Hippocampal formation (tissue), 2 donors: Measurements from ENCODE around the gene TBC1D20.

Experiments
- DNase-seq, 2 donors: peaks; one replicate each; lab custom pipeline; 2025; lab: John Stamatoyannopoulos, UW

TBC1D20 gene

DNA sequence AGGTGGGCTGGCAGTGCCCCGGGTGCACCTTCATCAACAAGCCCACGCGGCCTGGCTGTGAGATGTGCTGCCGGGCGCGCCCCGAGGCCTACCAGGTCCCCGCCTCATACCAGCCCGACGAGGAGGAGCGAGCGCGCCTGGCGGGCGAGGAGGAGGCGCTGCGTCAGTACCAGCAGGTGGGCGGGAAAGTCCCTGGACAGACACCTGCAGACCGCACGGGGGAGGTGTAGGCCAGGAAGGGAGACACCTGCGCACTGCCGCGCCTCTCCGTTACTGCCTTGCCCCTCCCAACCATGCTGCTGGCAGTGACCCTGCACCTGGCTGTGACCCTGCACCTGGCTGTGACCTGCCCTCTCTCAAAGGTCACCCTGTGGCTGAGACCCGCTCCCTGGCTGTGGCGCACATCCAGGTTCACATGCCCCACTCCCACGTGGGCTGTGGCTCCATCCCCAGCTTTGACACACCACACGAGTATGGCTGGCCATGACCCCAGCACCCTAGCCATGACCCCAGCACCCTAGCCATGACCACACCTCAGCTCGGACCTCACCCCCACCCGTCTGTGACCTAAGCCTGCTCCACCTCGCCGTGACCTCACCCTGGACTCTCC, 42.7 kb downstream of the TBC1D20 start:
- no peak for DNase-seq

DNA sequence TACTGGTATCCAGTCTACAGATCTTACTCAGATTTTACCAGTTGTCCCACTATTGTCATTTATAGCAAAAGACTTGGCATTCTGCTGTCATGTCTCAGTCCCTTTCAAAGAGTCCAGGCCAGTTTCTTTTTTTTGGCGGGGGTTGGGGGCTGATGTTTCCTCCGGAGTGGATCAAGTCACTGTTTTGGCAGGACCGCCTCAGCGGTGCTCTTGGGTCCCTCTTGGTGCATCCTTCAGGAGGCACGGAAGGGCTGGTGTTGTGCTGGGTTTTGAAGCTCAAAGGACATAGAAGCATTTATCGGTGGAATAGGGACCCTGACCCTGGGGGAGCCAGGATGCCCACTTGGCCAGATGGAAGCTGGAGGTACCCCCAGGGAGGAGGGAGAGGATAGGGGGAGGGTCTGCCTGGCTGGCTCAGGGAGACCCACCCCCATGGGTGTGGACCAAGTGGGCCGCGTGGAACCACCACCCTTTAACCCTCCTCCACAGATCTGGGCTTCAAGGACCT, 43.4 kb downstream of the TBC1D20 start:
- DNase-seq, result no peak

DNA sequence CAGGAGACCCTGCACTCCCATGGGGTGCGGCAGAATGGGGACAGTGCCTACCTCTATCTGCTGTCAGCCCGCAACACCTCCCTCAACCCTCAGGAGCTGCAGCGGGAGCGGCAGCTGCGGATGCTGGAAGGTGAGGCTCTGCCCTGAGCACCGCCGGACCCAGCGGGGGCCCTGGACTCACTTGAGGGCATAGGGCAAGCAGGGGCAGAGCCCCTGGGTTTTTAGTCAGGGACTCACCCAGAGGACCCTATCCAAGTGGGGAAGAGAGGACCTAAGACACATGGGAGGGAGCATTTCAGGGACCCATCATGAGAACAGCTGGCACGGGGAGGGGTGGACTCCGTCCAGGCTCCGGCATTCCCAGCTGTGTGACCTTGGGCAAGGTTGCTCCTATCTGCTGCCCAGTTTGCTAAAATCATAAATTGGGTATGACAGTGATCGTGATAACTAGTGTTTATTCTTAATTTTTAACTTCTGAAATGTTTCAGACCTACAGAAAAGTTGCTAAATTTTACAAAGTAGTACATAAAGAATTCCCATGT, 44.5 kb downstream of the TBC1D20 start:
- DNase-seq, result no peak

DNA sequence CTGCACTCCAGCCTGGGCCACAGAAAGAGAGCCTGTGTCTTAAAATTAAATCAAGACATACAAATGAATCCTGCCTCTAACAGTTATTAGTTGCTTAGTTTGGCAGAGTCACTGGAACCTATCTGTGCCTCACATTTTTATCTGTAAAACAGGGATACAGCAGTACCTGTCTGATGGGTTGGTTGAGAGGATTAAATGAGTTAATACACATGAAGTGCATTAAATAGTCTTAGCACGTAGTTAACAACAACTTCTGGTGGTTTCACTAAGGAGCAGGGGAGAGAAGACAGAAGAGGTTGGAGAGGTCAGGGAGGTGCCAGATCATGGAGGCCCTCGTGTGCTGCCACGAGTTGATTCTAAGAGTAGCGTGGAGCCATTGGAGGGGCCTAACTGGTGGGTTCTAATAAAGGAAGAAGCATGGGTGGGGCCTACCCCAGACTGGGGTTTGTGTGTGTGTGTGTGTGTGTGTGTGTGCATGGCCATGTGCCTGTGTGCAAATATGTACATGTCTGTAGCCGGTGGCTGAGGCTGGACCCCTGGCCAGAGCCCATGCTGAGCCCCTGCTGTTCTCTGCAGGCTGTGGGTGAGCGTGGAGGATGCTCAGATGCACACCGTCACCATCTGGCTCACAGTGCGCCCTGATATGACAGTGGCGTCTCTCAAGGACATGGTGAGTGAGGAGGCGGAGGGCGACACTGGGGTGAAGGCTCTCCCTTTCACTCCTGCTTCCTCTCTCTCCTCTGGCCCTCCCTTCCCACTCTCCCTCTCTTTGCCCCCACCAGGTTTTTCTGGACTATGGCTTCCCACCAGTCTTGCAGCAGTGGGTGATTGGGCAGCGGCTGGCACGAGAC, 45.2 kb downstream of the TBC1D20 start:
- DNase-seq, result no peak

DNA sequence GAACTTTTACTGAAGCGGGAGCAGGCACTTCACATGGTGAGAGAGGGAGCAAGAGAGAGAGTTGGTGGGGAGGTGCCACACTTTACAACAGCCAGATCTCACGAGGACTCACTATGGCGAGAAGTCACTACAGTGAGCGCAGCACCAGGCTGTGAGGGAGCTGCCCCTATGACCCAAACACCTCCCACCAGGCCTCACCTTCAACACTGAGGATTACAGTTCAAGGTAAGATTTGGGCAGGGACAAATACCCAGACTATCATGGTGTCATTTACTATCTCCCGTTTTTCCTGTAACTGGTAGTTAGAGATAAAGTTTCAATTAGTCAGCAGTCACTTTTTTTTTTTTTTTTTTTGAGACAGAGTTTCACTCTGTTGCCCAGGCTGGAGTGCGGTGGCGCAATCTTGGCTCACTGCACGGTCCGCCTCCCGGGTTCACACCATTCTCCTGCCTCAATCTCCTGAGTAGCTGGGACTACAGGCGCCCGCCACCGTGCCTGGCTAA, 46.5 kb downstream of the TBC1D20 start:
- DNase-seq, result no peak

DNA sequence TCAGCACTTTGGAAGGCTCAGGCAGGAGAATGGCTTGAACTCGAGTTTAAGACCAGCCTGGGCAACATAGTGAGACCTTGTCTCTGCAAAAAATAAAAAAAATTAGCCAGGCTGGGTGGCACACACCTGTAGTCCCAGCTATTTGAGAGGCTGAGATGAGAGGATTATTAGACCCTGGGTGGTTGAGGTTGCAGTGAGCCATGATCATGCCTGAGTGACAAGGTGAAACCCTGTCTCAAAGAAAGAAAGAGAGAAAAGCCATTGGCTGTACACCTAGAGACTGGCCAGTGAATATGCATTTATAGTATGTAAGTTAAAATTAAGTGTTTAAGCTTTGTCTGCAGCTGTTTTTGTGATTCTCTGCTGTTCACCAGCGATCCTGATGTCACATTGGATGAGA, 48.2 kb downstream of the TBC1D20 start:
- no peak for DNase-seq

DNA sequence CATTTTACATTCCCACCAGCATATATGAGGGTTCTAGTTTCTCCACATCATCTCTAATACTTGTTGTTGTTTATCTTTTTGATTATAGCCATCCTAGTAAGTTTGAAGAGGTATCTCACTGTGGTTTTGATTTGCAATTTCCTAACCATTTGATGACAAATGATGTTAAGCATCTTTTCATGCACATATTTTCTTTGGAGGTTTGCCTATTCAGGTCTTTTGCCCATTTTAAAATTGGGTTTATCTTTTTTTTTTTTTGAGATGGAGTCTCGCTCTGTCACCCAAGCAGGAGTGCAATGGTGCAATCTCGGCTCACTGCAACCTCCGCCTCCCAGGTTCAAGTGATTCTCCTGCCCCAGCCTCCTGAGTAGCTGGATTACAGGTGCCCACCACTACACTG, 50.3 kb downstream of the TBC1D20 start:
- no peak for DNase-seq

DNA sequence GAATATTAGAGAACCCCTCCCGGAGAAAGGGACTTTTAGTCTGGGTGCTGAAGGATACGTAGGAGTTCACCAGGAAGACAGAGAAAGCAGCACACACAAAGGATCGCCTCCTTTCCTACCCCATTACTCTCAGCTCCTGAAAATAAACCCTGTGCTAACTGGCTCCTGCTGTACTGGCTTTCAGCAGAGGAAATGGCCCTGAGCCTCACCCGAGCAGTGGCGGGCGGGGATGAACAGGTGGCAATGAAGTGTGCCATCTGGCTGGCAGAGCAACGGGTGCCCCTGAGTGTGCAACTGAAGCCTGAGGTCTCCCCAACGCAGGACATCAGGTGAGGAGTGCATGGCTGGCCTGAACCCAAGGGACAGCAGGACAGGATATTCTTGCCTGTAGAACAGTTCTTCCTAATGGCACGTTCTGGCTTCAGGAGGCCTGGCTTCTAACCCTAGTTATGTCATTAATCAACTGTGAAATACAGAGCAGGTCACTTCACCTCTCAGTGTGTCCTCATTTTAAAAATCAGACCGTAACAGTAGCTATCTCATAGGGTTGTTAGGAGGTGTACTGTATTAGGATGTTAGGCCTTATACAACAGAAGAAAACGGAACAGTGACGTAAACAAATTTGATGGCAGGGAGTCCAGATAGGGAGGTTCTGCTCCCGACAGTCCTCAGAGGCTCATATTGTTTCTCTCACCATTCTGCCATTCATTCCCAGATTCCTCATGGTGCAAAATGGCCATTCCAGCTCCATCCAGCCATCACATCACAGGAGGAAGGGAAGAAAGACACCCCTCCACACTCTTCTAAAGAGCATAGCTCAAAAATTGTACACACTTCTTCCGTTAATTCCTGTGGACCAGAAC, 52.4 kb downstream of the TBC1D20 start:
- no peak for DNase-seq

DNA sequence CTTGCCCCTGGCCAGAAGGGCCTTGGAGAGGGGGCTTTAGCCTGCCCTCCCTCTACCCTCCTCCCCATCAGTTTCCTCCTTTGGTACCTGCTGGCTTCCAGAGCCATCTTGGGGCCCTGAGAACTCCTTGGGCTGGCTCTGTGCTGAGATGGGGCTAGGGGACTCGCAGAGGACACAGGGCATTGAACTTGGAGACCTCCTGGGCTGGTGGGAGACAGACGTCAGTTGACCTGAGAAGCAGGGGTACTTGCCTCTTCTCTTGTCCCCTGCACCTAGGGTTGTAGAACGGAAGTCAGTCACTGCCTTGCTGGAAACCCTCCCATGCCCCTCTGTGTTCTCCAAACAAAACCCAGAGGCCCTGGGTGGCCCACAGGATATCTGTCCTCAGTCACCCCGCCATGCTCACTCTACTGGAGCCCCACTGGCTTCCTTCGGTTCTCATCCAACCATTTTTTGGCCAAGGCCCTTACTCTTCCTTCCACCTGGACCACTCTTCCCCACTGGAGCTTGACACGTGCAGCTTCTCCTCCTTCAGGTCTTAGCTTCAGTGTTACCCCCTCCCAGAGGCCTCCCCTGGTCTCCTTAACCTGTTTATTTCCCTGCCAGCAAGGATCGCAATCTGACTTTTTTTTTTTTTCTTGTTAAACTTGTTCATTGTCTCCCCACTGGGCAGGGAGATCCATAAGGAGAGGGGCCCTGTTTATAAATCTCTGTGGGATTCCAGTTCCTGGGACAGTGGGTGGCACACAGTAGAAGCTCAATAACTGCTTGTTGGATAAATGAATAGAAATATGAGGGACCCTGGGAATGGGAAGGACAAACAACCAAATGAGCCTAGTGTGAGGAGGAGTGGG, 53.3 kb downstream of the TBC1D20 start:
- no peak for DNase-seq

DNA sequence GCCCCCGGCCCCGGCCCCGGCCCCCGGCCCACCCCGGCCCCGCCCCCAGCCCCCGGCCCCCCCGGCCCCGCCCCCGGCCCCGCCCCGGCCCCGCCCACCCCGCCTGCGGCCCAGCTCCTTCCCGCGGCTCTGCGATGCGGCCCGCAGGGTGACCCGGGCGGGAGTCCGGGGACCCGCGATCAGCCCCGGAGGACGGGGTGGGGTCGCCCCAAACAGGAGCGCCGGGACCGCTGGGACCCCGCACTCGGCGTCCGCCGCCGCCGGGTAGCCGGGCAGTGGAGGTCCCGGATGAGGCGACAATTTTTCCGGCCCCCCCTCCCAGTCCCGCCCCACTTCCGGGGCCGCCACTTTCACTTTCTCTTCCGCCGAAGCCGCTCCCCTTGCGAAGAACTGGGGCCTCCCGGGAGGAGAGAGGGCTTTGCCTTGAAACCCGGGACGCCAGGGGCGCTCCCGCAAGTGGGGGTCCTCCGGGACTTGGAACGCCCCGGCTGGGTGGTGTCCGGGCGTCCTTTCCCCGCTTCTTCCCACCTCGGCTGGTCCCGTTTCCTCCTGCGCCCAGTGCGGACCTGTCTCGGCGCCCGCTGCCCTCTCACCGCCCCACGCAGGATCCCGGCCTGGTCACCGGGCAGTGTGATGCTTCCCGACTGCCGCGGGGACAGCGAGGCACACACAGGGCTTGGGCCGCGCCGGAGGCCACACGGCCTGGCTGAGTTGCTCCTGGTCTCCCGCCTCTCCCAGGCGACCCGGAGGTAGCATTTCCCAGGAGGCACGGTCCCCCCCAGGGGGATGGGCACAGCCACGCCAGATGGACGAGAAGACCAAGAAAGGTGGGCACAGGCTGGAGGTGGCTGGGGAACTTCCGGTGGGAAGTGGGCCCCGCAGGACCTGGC, 54.1 kb downstream of the TBC1D20 start, which contains the start of gene RBCK1:
Gene RBCK1, plus strand, starts transcription at position 347 of the 890 bp plus-strand sequence. Its CDS starts 459 bp downstream, at position 806.
- DNase-seq, result peak; percentile 77 to 89

DNA sequence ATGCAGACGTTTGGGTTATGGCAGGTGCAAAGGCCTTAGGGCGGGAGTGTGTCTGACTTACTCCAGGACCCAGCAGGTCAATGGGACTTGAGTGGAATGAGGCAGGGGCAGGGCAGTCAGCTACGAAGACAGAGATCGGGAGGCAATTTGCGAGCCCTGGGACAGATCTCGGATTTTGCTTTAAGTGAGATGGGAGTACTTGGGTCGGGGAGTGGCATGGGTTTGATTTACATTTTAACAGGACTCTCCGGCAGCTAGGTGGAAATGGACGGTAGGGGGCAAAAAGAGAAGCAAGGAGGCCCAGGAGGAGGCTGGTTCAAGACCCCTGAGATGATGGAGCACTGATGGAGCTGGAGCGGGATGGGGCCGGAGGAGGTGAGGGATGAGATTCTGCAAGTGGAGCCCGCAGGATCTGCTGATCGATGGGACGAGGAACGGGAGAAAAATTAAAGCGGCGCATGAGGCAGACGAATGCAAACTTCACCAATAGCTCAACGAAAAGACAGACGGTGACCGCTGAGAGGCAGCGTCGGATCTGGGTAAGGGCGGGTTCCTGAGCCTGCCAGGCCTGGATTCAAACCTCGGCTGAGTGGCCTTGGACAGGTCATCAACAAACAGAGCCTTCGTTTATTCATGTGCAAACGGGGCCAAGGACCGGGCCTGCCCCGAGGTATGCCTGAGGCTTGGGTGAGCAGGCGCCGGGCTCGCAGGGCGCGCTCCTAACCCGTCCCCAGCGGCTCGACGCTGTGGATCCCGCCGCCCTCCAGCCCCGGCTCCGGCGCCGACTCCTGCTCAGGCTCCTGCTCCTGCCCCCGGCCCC, 55.0 kb downstream of the TBC1D20 start:
- DNase-seq, result peak; percentile 66 to 83

DNA sequence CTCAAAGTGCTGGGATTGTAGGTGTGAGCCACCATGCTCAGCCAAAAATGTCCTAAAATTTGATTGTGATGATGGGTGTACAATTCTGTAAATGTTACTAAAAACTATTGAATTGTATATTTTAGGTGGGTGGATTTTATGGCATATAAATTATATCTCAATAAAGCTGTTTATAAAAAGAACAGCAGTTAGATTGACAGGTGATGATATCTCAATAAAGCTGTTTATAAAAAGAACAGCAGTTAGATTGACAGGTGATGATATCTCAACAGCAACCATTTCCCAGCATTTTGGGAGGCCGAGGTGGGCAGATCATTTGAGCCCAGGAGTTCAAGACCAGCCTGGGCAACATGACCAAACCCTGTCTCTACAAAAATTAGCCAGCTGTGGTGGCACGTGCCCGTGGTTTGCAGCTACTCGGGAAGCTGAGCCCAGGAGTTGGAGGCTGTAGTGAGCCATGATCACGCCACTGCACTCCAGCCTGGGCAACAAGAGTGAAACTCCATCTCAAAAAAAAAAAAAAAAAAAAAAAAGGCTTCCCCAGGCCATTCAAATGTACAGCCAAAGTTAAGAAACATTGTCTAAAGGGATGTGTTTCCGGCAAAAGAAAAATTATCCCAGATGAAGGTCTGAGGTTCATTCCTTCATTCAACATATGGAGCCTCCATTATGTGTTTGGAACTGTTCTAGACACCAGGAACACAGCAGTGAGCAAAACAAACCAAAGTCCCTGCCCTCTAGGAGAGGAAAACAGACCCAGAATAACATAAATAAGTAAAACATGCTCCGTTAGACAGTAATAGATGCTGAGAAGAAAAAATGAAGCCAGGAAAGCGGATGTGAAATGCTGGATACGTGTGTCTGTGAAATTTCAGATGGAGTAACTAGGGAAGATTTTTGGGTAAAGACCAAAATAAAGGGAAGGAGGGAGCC, 55.9 kb downstream of the TBC1D20 start:
- no peak for DNase-seq

DNA sequence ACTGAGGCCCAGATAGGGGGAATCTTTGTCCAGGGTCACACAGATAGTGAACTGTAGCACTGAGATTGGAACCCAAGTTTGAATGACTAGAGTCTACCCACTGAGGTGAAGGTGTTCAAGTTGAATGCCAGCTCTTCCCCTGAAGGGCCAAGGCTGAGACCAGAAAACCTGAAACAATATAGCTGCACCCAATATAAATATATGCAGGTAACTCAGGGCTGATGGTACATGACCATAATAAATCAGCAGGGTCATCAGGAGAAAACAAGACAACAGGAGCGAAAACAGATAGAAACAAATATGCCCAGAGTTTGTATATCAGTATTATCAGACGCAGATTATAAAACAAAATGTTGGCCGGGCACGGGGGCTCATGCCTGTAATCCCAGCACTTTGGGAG, 58.2 kb downstream of the TBC1D20 start:
- DNase-seq, result no peak

DNA sequence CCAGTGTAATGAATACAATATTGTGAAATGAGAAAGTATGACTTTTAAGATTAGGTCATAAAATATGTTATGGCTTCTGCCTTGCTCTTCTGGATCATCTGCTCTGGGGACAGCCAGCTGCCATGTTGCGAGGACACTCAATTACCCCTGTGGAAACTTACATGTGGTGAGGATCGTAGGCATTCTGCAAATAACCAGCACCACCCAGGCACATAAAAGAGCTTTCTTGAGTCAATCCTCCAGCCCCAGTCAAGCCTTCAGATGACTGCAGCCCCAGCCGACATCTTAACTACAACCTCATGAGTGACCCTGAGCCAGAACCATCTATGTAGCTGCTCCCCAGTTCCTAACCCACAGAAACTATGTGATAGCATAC, 58.8 kb downstream of the TBC1D20 start:
- no peak for DNase-seq

DNA sequence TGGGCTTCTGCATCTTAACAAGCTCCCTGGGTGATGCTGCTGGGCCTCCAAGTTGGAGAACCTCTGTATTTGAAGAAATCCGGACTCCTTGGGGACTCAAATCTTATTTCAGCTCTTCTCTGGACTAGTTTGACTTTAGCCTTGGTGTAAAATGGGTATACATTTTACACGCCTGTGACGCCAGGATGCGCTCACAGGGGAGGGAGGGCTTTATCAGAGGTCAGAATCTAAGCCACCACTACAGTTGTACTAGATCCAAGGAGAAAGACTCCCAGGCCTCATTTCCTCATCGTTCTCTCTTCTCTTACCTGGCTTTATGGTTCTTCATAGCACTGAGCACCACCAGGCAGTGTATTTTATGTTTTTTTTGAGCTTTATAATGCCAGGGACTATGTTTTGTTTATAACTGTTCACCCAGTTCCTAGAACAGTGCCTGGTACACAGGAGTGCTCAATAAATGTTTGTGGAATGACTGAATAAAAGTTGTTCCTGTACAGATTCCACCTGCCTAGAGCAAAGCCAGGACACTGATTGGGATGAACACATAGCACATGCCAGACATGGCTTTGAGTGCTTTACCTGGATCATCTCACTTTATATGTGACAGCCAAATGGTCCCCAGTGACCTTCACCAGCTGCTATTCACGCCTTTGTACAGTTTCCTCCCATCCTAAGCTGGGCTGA, 59.3 kb downstream of the TBC1D20 start:
- DNase-seq, result no peak

DNA sequence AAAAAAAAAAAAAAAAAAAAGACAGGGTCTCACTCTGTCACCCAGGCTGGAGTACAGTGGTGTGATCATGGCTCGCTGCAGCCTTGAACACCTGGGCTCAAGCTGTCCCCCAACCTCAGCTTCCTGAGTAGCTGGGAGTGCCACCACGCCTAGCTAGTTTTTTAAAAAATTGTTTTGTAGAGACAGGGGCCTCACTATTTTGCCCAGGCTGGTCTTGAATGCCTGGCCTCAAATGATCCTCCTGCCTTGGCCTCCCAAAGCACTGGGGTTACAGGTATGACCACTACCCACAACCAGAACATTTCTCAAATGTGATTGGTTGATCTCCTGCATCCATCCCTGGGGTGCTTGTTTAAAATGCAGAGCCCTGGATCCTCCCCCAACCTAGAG, 59.8 kb downstream of the TBC1D20 start:
- no peak for DNase-seq
